Measurements from ENCODE around the gene HACL1.
"Not testable (repeated sequence)": the region's sequence is repeated elsewhere in the genome, so short reads cannot be mapped to it uniquely, and the experiment has no call there.

The HACL1 gene

GRCh38 chr3:15611018-15611417 is 9.6 kb upstream of the HACL1 start:
- H3K4me3 ChIP-seq (ENCODE audit: low read length): no peak overlapping the region
- TF ChIP-seq CTCF (IDR thresholded peaks at IDR 0.05; ENCODE audit: insufficient read depth, low read depth, low read length, missing control alignments): no peak
- no peak for DNase-seq (ENCODE audit: low read depth)

- peak; percentile 83 for DNase-seq (ENCODE audit: low read depth)
- no peak overlapping the region for H3K4me3 ChIP-seq (ENCODE audit: low read length)
- no peak for TF ChIP-seq CTCF (IDR thresholded peaks at IDR 0.05; ENCODE audit: insufficient read depth, low read depth, low read length, missing control alignments)
Observed at GRCh38 chr3:15610082-15610759, 8.9 kb upstream of the HACL1 start.

GRCh38 chr3:15606434-15606891 is 5.1 kb upstream of the HACL1 start:
- DNase-seq (ENCODE audit: low read depth): peak; percentile 19
- no peak for TF ChIP-seq CTCF (IDR thresholded peaks at IDR 0.05; ENCODE audit: insufficient read depth, low read depth, low read length, missing control alignments)

GRCh38 chr3:15604584-15604983 is 3.2 kb upstream of the HACL1 start:
- not testable (repeated sequence) for DNase-seq (ENCODE audit: low read depth); H3K4me3 ChIP-seq (ENCODE audit: low read length)

More at GRCh38 chr3:15606434-15606891, 5.1 kb upstream of the HACL1 start:
- no peak overlapping the region for H3K4me3 ChIP-seq (ENCODE audit: low read length)

GRCh38 chr3:15602816-15603215 is 1.4 kb upstream of the HACL1 start:
- not testable (repeated sequence) for DNase-seq (ENCODE audit: low read depth); H3K4me3 ChIP-seq (ENCODE audit: low read length)

- DNase-seq (ENCODE audit: low read depth): no peak
- H3K4me3 ChIP-seq (ENCODE audit: low read length): peak overlapping the region; percentile 99
- no peak for TF ChIP-seq CTCF (IDR thresholded peaks at IDR 0.05; ENCODE audit: insufficient read depth, low read depth, low read length, missing control alignments)
Observed at GRCh38 chr3:15602146-15602536, 772 bp upstream of the HACL1 start.

- TF ChIP-seq CTCF (IDR thresholded peaks at IDR 0.05; ENCODE audit: insufficient read depth, low read depth, low read length, missing control alignments): no peak
- H3K4me3 ChIP-seq (ENCODE audit: low read length): peak overlapping the region; percentile 99
- peak; percentile 40 for DNase-seq (ENCODE audit: low read depth)
Observed at GRCh38 chr3:15601046-15601398, 347 bp downstream of the HACL1 start.

GRCh38 chr3:15595955-15596354 is 5.4 kb downstream of the HACL1 start:
- no peak overlapping the region for H3K4me3 ChIP-seq (ENCODE audit: low read length)
- DNase-seq (ENCODE audit: low read depth): no peak
- TF ChIP-seq CTCF (IDR thresholded peaks at IDR 0.05; ENCODE audit: insufficient read depth, low read depth, low read length, missing control alignments): no peak

Data from epithelial cell of esophagus (primary cell).